MG63 (cell line): ENCODE results near the gene MPC2. TPM values are rescaled to one million over a fixed set of nuclear protein-coding genes. Genes with fewer than 3 reads are reported as not detected.
"Not testable (repeated sequence)": the region's sequence is repeated elsewhere in the genome, so short reads cannot be mapped to it uniquely, and the experiment has no call there.

Experiments used
- DNase-seq: peaks from one replicate; pipeline ENCODE4 v3.0.0-alpha.2; 2020
- H3K27me3 ChIP-seq: fragments of 250-450 bp; sonication (Bioruptor Pico); 2 replicates; pipeline ENCODE4 v1.5.1; 2020; ENCODE audit warnings: mild to moderate bottlenecking, moderate library complexity
- H3K36me3 ChIP-seq: fragments of 250-450 bp; sonication (Bioruptor Pico); 2 replicates; pipeline ENCODE4 v1.5.1; 2020; ENCODE audit warnings: mild to moderate bottlenecking, moderate library complexity
- H3K4me3 ChIP-seq: fragments of 250-450 bp; sonication (Bioruptor Pico); 2 replicates; pipeline ENCODE4 v1.5.1; 2020; ENCODE audit warnings: mild to moderate bottlenecking, moderate library complexity
- H3K9me3 ChIP-seq: fragments of 250-450 bp; sonication (Bioruptor Pico); 2 replicates; pipeline ENCODE4 v1.5.1; 2020; ENCODE audit warnings: mild to moderate bottlenecking, moderate library complexity
- total RNA-seq: library from RNA; depleted of rRNA; stranded (reverse); fragments of >200 nt; shearing (Covaris generic); gene quantifications from 2 replicates; pipeline ENCODE4 v1.2.3, GENCODE V29; 2014; ENCODE audit warnings: low replicate concordance; rRNA removed

The MPC2 gene
- total RNA-seq, 1 experiment from 2014 or later, result 165 TPM

GRCh38 chr1:167887187-167887586 is 49.7 kb downstream of the MPC2 start:
- H3K27me3 ChIP-seq, H3K9me3 ChIP-seq, H3K36me3 ChIP-seq, H3K4me3 ChIP-seq, DNase-seq: not testable (repeated sequence)

DNA sequence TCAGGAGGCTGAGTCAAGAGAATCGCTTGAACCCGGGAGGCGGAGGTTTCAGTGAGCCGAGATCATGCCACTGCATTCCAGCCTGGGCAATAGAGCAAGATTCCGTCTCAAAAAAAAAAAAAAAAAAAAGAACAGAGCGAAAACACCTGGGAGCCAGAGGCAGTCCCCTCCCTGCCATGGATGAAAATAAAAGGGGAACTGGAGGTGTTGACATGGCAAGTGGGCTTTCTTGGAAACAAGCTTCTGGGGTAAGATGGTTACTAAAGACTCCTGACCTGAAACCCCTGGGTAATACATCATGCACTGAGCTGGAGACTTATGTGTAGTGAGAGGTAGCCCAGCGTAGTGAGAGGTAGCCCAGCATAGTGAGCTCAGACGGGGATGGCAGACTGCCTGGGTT is 54.5 kb downstream of the MPC2 start:
- DNase-seq, result no peak
- Histone ChIP-seq H3K36me3 (no peaks in the 10 kb centered on the region), H3K9me3 (peaks cover 6% of the 10 kb centered on the region), H3K4me3 (no peak overlapping the region), H3K27me3 (no peaks in the 10 kb centered on the region)

DNA sequence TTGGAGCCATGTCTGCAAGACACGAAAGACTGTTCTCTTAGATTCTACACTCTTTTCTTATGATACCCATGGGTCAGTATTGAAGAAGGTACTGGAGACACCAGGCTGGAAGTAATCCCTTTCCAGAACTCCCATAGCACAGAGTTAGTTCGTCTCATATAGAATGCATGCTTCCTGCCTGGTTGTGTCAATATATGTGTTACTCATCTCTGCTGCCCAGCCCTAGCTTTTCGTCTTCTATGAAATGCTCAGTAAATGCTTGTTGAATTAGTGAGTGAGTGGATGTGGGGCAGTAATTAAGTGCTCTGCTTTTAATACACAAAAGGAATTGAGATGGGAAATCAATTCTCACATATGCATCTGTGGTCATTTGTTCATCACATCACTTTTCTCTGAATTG is 55.1 kb downstream of the MPC2 start:
- H3K27me3 ChIP-seq, result no peaks in the 10 kb centered on the region
- no peak for DNase-seq

GRCh38 chr1:167881069-167881468 is 55.8 kb downstream of the MPC2 start:
- no peaks in the 10 kb centered on the region for H3K36me3 ChIP-seq
- peaks cover 1% of the 10 kb centered on the region; the same call in 1 of the 2 replicates for H3K9me3 ChIP-seq
- DNase-seq, result no peak
- no peak overlapping the region for H3K4me3 ChIP-seq
- no peaks in the 10 kb centered on the region for H3K27me3 ChIP-seq

More for the DNA sequence above, 55.1 kb downstream of the MPC2 start:
- H3K36me3 ChIP-seq, result no peaks in the 10 kb centered on the region
- no peak overlapping the region for H3K4me3 ChIP-seq
- H3K9me3 ChIP-seq, result peaks cover 6% of the 10 kb centered on the region

- no peaks in the 10 kb centered on the region for H3K36me3 ChIP-seq
- H3K9me3 ChIP-seq, result no peaks in the 10 kb centered on the region
- DNase-seq, result no peak
- H3K4me3 ChIP-seq, result no peak overlapping the region
- no peaks in the 10 kb centered on the region for H3K27me3 ChIP-seq
Measured at GRCh38 chr1:167880580-167881021, 56.3 kb downstream of the MPC2 start.

DNA sequence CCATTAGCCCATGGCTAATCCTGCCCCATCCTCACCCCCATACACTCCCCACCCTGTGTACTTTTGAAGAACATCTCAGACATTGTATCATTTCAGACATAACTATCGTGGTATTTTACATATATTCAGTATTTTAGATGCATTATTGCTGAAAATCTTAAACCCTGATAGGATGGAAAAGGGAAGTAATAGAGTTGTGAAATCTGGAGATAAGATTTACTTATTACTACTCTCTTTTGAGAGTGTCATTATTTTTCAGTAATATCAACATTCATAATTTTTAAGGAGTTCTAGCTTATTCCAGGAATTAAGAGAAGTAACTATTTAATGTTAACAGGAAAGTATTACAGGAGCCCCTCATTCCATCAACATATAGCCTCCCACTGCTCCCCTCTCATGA is 57.4 kb downstream of the MPC2 start:
- Histone ChIP-seq H3K4me3 (no peak overlapping the region), H3K27me3 (no peaks in the 10 kb centered on the region), H3K9me3 (no peaks in the 10 kb centered on the region; the same call in 1 of the 2 replicates), H3K36me3 (no peaks in the 10 kb centered on the region)
- DNase-seq, result no peak

DNA sequence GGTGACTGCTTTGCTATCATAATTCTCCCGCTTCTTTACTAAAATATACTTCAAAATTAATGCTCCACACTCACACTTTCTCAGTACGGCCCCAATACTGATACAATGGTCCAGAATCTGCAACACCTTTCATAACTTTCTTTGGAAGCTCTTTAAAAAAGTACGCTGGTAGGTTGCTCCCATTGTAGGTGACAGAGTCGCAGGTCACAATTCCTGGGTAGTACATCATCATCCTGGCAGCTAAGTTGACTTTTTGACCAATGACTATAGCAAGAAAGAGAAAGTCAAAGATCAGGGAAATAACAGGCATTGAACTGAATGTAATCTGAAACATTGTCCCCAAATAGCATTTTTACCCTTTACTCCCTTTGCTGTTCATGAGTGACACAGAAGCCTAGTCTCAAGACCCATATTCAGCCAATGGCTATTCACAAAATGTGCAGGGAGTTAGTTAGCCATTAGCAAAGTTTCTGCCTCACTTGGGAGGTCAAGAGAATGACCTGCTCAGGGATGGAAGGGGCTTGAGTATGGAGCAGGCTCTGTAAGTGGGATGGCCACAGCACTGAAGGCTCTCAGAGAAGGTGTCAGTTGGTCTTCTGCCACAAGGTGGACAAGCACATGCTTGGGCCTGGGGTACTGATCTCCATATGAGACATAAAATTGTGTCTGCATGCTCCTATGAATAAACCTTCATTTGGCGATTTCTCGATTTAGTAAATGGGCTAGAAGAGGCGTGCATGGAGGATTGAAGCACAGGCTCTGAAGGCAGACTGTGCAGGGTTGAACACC is 58.3 kb downstream of the MPC2 start:
- no peaks in the 10 kb centered on the region for H3K27me3 ChIP-seq
- DNase-seq, result no peak
- H3K9me3 ChIP-seq, result no peaks in the 10 kb centered on the region; the same call in 1 of the 2 replicates
- H3K36me3 ChIP-seq, result no peaks in the 10 kb centered on the region
- H3K4me3 ChIP-seq, result no peak overlapping the region

GRCh38 chr1:167876597-167877175 is 60.2 kb downstream of the MPC2 start:
- H3K36me3 ChIP-seq, result no peaks in the 10 kb centered on the region
- no peaks in the 10 kb centered on the region; the same call in 1 of the 2 replicates for H3K9me3 ChIP-seq
- DNase-seq, result no peak
- no peaks in the 10 kb centered on the region for H3K27me3 ChIP-seq
- no peak overlapping the region for H3K4me3 ChIP-seq

DNA sequence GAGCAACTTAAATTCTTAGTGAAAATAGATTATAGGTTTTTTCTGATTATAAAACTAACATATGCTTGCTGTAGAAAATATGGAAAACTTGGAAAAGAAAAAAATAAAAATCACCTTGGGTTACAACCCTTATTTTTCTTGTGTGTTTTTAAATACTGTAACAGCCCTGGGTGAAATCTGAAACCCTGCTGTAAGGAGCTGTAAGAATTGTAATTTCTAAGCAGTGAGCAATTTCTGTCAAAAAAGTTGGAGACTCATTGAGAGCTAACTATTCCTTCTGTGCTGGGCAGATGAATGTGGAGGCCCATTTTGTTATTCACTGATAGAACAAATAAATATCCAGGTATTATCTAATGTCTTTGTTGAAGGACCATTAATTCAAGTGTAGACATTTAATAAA is 65.5 kb downstream of the MPC2 start:
- no peaks in the 10 kb centered on the region for H3K27me3 ChIP-seq
- H3K36me3 ChIP-seq, result no peaks in the 10 kb centered on the region
- DNase-seq, result no peak
- H3K4me3 ChIP-seq, result no peak overlapping the region
- H3K9me3 ChIP-seq, result no peaks in the 10 kb centered on the region; the same call in 1 of the 2 replicates

DNA sequence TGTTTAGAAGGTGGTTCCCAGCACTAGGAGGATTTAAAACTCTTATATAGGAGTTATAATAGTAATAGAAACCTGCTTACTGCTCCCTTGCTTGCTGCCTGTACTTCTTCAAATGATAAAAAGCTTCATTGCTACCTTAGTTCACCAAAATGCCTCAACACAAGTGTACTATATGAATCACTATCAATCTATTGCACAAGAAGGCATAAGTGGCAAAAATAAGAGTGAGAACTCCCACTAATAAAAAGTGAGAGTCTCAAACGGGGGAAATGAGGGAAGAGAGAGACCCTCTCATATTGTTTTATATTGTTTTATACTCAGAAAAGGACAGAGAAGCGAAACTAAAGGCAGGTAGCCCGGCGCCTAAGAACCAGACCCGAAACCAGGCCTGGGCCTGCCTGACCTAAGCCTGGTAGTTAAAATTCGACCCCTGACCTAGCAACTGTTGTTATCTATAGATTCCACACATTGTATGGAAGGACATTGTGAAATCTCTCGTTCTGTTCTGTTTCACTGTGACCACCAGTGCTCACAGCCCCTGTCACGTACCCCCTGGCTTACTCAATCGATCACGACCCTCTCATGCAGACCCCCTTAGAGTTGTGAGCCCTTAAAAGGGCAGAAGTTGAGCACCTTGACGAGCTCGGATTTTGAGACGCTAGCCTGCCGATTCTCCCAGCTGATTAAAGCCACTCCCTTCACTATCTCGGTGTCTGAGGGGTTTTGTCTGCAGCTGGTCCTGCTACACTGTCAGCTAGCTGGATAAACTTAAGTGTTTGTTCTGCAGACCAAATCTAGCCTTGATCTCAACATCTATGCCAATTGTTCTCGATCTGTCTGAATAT is 67.5 kb downstream of the MPC2 start:
- H3K27me3 ChIP-seq, H3K4me3 ChIP-seq, H3K36me3 ChIP-seq, DNase-seq, H3K9me3 ChIP-seq: not testable (repeated sequence)

DNA sequence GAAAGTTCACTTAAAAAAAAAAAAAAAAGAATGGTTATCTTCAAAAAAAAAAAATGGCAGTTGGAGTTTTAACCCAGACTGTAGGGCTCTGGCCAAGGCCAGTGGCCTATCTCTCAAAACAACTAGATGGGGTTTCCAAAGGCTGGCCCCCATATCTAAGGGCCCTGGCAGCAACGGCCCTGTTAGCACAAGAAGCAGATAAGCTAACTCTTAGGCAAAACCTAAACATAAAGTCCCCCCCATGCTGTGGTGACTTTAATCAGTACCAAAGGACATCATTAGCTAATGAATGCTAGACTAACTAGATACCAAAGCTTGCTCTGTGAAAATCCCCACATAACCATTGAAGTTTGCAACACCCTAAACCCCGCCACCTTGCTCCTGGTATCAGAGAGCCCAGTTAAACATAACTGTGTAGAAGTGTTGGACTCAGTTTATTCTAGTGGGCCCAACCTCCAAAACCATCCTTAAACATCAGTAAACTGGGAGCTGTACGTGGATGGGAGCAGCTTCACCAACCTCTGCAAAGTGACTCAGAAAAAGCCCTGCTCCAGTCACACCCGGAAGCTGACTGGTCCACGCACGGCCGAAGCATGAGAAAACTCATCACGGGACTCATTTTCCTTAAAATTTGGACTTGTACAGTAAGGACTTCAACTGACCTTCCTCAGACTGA is 70.0 kb downstream of the MPC2 start:
- not testable (repeated sequence) for H3K9me3 ChIP-seq, DNase-seq, H3K4me3 ChIP-seq, H3K27me3 ChIP-seq, H3K36me3 ChIP-seq

Other genes starting within 250 kb of the MPC2 start
- gene MPZL1, start 215.1 kb downstream of the MPC2 start, total RNA-seq, result 126 and 136 TPM in 2 replicates
- 0.13 TPM in 1 of 2 replicates, not detected in the other for gene ADCY10, start 22.9 kb downstream of the MPC2 start, total RNA-seq
- 70.1 and 99.3 TPM in 2 replicates for gene DCAF6, start 389 bp downstream of the MPC2 start, total RNA-seq
- gene GPR161, start 199.9 kb upstream of the MPC2 start, total RNA-seq, result 5.2 and 5.8 TPM in 2 replicates
- 50.2 and 86.2 TPM in 2 replicates for gene TIPRL, start 241.9 kb upstream of the MPC2 start, total RNA-seq